ENCODE measurements around the gene SLC9A8. TPM values are rescaled to one million over a fixed set of nuclear protein-coding genes. Genes with fewer than 3 reads are reported as not detected.

SLC9A8 gene
- total RNA-seq, 1 donor: 7.3 TPM

DNA sequence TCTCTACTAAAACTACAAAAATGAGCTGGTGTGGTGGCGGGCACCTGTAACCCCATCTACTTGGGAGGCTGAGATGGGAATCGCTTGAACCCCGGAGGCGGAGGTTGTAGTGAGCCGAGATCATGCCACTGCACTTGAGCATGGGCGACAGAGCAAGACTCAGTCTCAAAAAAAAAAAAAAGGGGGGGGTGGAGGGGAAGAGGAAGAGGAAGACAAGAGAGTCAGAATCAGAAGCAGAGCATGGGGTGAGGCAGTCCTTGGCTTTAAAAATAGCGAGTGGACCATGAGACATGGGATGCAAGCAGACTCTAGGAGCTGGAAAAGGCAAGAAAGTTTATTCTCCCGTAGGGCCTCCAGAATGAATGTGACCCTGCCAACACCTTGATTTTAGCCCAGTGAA, 3.9 kb upstream of the SLC9A8 start:
- no peak overlapping the region for H3K4me3 ChIP-seq (ENCODE audit: low read depth, low read length)
- no peak for DNase-seq (ENCODE audit: low read depth)
- TF ChIP-seq CTCF (IDR thresholded peaks at IDR 0.05; ENCODE audit: insufficient read depth, low read depth, low read length): no peak

- DNase-seq (ENCODE audit: low read depth): no peak
- TF ChIP-seq CTCF (IDR thresholded peaks at IDR 0.05; ENCODE audit: insufficient read depth, low read depth, low read length): no peak
- no peak overlapping the region for H3K4me3 ChIP-seq (ENCODE audit: low read depth, low read length)
These were observed 2.7 kb upstream of the SLC9A8 start for GRCh38 chr20:49809803-49810359.

DNA sequence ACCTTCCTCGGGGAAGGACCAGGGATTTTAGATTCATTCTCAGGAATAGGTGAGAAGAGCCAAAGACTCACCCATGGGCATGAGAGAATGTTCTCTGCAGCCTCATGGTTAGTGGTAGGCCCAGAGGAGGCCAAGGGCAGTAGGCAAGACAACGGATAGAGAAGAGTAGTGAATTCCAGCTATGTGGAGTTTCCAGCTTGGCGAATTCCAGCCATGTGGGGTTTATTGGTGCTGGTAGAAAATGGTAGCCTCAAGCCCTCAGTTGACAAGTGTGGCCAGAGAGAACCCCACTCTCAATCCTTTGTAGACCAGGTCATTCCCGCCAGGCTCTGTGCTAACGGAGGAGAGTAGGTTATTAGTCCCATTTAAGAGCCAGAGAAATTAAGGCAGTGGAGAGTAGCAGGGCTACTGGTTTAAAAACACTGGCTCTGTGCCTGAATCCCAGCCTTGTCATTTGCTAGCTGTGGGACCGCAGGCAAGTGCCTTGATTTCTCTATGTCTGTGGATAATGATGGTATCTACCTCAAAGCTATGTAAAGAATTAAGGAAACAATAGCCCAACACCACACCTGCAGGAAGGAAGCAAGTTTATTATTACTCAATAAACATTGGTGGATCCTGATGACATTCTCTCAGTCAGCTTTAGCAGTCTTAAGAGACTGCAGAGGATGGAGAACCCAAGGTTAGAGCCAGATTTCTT, 2.0 kb upstream of the SLC9A8 start:
- TF ChIP-seq CTCF (IDR thresholded peaks at IDR 0.05; ENCODE audit: insufficient read depth, low read depth, low read length): no peak

GRCh38 chr20:49811825-49812506, 662 bp upstream of the SLC9A8 start:
- no peak for TF ChIP-seq CTCF (IDR thresholded peaks at IDR 0.05; ENCODE audit: insufficient read depth, low read depth, low read length)
- DNase-seq (ENCODE audit: low read depth): peak; percentile 54
- H3K4me3 ChIP-seq (ENCODE audit: low read depth, low read length): peak overlapping the region; percentile 75

More for the DNA sequence above, 2.0 kb upstream of the SLC9A8 start:
- no peak overlapping the region for H3K4me3 ChIP-seq (ENCODE audit: low read depth, low read length)
- no peak for DNase-seq (ENCODE audit: low read depth)

GRCh38 chr20:49813305-49813974, 812 bp downstream of the SLC9A8 start:
- TF ChIP-seq CTCF (IDR thresholded peaks at IDR 0.05; ENCODE audit: insufficient read depth, low read depth, low read length): no peak
- peak overlapping the region; percentile 75 for H3K4me3 ChIP-seq (ENCODE audit: low read depth, low read length)
- no peak for DNase-seq (ENCODE audit: low read depth)

DNA sequence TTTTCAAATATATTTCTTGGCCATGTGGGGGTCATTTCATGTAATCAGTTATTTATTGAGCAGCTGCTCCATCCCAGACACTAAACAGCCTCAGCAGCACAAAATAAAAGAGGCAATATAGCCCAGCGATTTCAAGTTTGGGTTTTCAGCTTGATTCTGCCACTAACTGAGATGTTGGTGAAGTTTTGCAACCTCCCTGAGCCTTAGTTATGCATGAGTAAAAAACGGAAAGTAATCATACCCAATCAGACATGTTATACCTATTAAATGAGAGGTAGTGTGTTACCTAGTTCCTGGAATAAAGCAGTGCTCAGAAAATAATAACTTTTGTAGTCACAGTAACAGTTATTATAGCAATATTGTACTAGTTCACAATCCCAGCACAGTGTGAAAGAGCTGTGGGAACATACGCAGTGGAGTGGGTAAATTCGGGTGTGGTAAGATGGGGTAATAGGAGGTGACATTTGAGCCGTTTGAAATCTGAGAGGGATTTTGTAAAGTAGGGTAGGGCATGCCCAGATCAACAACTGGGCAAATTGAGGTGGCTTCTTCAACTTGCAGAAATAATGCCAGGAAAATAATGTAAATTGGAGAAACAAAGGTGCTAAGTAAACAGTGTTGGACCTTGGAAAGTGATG, 1.5 kb downstream of the SLC9A8 start:
- no peak for DNase-seq (ENCODE audit: low read depth)
- H3K4me3 ChIP-seq (ENCODE audit: low read depth, low read length): peak overlapping the region; percentile 75
- TF ChIP-seq CTCF (IDR thresholded peaks at IDR 0.05; ENCODE audit: insufficient read depth, low read depth, low read length): no peak
